SK-N-SH (cell line): Measurements from ENCODE around the gene GRIPAP1. TPM values are rescaled to one million over a fixed set of nuclear protein-coding genes. Genes with fewer than 3 reads are reported as not detected.

Experiments
- CTCF ChIA-PET: fragments of 300-600, 350-600 bp; formaldehyde crosslinking; extraction: SDS; loops from one replicate; lab custom pipeline; 2021; lab: Yijun Ruan, JAX
- POLR2A ChIA-PET: fragments of 350-600 bp; sonication (Branson Sonifier 250); formaldehyde crosslinking; extraction: SDS; loops from one replicate; lab custom pipeline; 2020; ENCODE audit warnings: antibody characterized with exemption, inconsistent platforms; lab: Yijun Ruan, JAX
- DNase-seq: peaks from one replicate; pipeline ENCODE4 v3.0.0; 2012
- H2AFZ ChIP-seq: fragments of 200-600 bp; sonication (generic); 2 replicates; pipeline ENCODE4 v1.8.1; 2016; ENCODE audit warnings: antibody characterized with exemption, mild to moderate bottlenecking, low read depth
- H3F3A ChIP-seq: fragments of 200-600 bp; sonication (generic); replicated peaks from 2 replicates; pipeline ENCODE3; 2016; ENCODE audit warnings: antibody characterized with exemption, mild to moderate bottlenecking; ENCODE audit not compliant: insufficient read depth
- H3K27ac ChIP-seq, 2 experiments: fragments of 200-500 bp in 1 of 2; fragments of 200-600 bp in 1 of 2; sonication (Bioruptor generic) in 1 of 2; sonication (generic), shearing (Covaris generic) in 1 of 2; 2 replicates each; pipeline versions ENCODE4 v1.5.1 to v1.6.1; 2014 to 2016; ENCODE audit warnings: low read depth in 2 of 2, inconsistent platforms in 1 of 2, low read length in 1 of 2, mild to moderate bottlenecking in 1 of 2, mixed read lengths in 1 of 2
- H3K27me3 ChIP-seq: fragments of 200-600 bp; sonication (generic), shearing (Covaris generic); 2 replicates; pipeline ENCODE4 v1.6.1; 2016; ENCODE audit warnings: mixed run types; ENCODE audit not compliant: insufficient read depth
- H3K36me3 ChIP-seq, 2 experiments: fragments of 200-500 bp in 1 of 2; fragments of 200-600 bp in 1 of 2; sonication (Bioruptor generic) in 1 of 2; sonication (generic) in 1 of 2; replicated peaks in 1 of 2; 2 replicates each; pipeline versions ENCODE3 to v1.5.1; 2014 to 2016; ENCODE audit warnings: low read length in 1 of 2, mild to moderate bottlenecking in 1 of 2; ENCODE audit not compliant: insufficient read depth in 2 of 2, control insufficient read depth in 1 of 2
- H3K4me1 ChIP-seq, 2 experiments: fragments of 200-500 bp in 1 of 2; fragments of 200-600 bp in 1 of 2; sonication (Bioruptor generic) in 1 of 2; sonication (generic), shearing (Covaris generic) in 1 of 2; 2 replicates each; pipeline versions ENCODE4 v1.5.1 to v1.6.1; 2014 to 2016; ENCODE audit warnings: low read depth in 1 of 2, low read length in 1 of 2, mixed run types in 1 of 2; ENCODE audit not compliant: insufficient read depth in 2 of 2, control insufficient read depth in 1 of 2
- H3K4me2 ChIP-seq: fragments of 200-600 bp; sonication (generic), shearing (Covaris generic); 2 replicates; pipeline ENCODE4 v1.6.1; 2017; ENCODE audit warnings: mixed run types
- H3K4me3 ChIP-seq, 2 experiments: fragments of 200-500 bp in 1 of 2; fragments of 200-600 bp in 1 of 2; sonication (Bioruptor generic) in 1 of 2; sonication (generic), shearing (Covaris generic) in 1 of 2; 2 replicates each; pipeline versions ENCODE4 v1.5.1 to v1.8.1; 2014 to 2016; ENCODE audit warnings: low read depth in 2 of 2, inconsistent platforms in 1 of 2, low read length in 1 of 2, mild to moderate bottlenecking in 1 of 2, mixed read lengths in 1 of 2, moderate library complexity in 1 of 2
- H3K79me2 ChIP-seq: fragments of 200-600 bp; sonication (generic); 2 replicates; pipeline ENCODE4 v1.8.1; 2017; ENCODE audit warnings: mild to moderate bottlenecking; ENCODE audit not compliant: insufficient read depth
- H3K9ac ChIP-seq: fragments of 200-600 bp; sonication (generic); 2 replicates; pipeline ENCODE4 v1.6.1; 2017; ENCODE audit warnings: mixed run types
- H3K9me2 ChIP-seq: fragments of 200-600 bp; sonication (generic); 2 replicates; pipeline ENCODE4 v1.6.1; 2017; ENCODE audit warnings: mixed run types
- H3K9me3 ChIP-seq: fragments of 200-600 bp; sonication (generic); 2 replicates; pipeline ENCODE4 v1.6.1; 2017; ENCODE audit warnings: mixed run types, mild to moderate bottlenecking, moderate library complexity
- H4K20me1 ChIP-seq: fragments of 200-600 bp; sonication (generic); 2 replicates; pipeline ENCODE4 v1.6.1; 2017; ENCODE audit warnings: mild to moderate bottlenecking, mixed run types; ENCODE audit not compliant: insufficient read depth
- EP300 ChIP-seq, 2 experiments: IDR thresholded peaks; 2 replicates each; pipeline versions ENCODE4 v1.4.0 to v1.6.1; 2012; ENCODE audit warnings: borderline replicate concordance in 1 of 2, low read depth in 1 of 2, low read length in 1 of 2
- GABPA ChIP-seq: IDR thresholded peaks from 2 replicates; pipeline ENCODE4 v1.4.0; 2012; ENCODE audit warnings: low read depth, mild to moderate bottlenecking
- IRF3 ChIP-seq: fragments of 150-350 bp; IDR thresholded peaks from 2 replicates; pipeline ENCODE4 v1.6.1; 2016; ENCODE audit warnings: mild to moderate bottlenecking, low read depth, low read length
- NFIC ChIP-seq: IDR thresholded peaks from 2 replicates; pipeline ENCODE4 v1.4.0; 2012; ENCODE audit warnings: borderline replicate concordance
- PBX3 ChIP-seq: IDR thresholded peaks from 2 replicates; pipeline ENCODE4; 2012
- RAD21 ChIP-seq: IDR thresholded peaks from 2 replicates; pipeline ENCODE4 v1.6.1; 2012; ENCODE audit warnings: mild to moderate bottlenecking, low read length
- RCOR1 ChIP-seq: fragments of 150-350 bp; IDR thresholded peaks from 2 replicates; pipeline ENCODE4 v1.6.1; 2017; ENCODE audit warnings: antibody characterized with exemption, low read length
- SMC3 ChIP-seq: IDR thresholded peaks from 2 replicates; pipeline ENCODE4 v1.6.1; 2012; ENCODE audit warnings: low read depth, low read length, improper control_type of control experiment
- USF1 ChIP-seq: IDR thresholded peaks from 2 replicates; pipeline ENCODE4 v1.4.0; 2012; ENCODE audit warnings: low read depth, borderline replicate concordance
- WGBS: methylation state at CpG from one replicate; pipeline ENCODE4 v1.1.6; 2017; ENCODE audit warnings: low lambda C conversion rate; 5-methylcytosine and 5-hydroxymethylcytosine counted together
- polyA plus RNA-seq, 3 experiments: library from polyadenylated mRNA; depleted of rRNA; stranded (reverse); fragments of >200 nt; gene quantifications; 2 replicates each; pipeline ENCODE4 v1.2.3, GENCODE V29; 2012

Gene GRIPAP1
- polyA plus RNA-seq, 1 of the 3 experiments (the other 2 are of a cell fraction) = 63.6 TPM

- no peak overlapping the region for H3K4me2 ChIP-seq
- H3K4me1 ChIP-seq = peaks cover 0 to 8% of the 10 kb centered on the region in 2 experiments; a peak in 2 of 4 replicates
- no peaks in the 10 kb centered on the region for H3F3A ChIP-seq
- peaks cover 17% of the 10 kb centered on the region; the same call in 1 of the 2 replicates for H3K79me2 ChIP-seq
- no peak overlapping the region for H3K27ac ChIP-seq
- DNase-seq = no peak
- no peaks in the 10 kb centered on the region for H3K9me2 ChIP-seq
- POLR2A ChIA-PET = no interaction called here
- H3K9me3 ChIP-seq = no peaks in the 10 kb centered on the region
- no peak overlapping the region for H3K4me3 ChIP-seq
- no peak overlapping the region for H3K9ac ChIP-seq
- H3K36me3 ChIP-seq = peaks cover 27 to 31% of the 10 kb centered on the region in 2 experiments
- no peaks in the 10 kb centered on the region for H3K27me3 ChIP-seq
- no peaks in the 10 kb centered on the region for H4K20me1 ChIP-seq
- 97% methylated on average over 4 of the region's 5 CpGs for WGBS
- H2AFZ ChIP-seq = no peak overlapping the region
- CTCF ChIA-PET = interaction anchor here (1.2 to 1.6 kb wide), 2 partner anchors 11 to 27 kb away, joined by 3 to 5 read pairs; partner anchors contain the start of gene KCND1
- no peak for TF ChIP-seq RCOR1
Observed at GRCh38 chrX:48999030-48999429, 3.0 kb downstream of the GRIPAP1 start.

GRCh38 chrX:48998391-48998790 is 3.7 kb downstream of the GRIPAP1 start:
- TF ChIP-seq USF1 (no peak), RAD21 (no peak), GABPA (no peak), IRF3 (no peak), NFIC (no peak), EP300 (IDR thresholded peaks at IDR 0.05; ENCODE audit: borderline replicate concordance in 1 of 2, low read depth in 1 of 2, low read length in 1 of 2) (no peak), SMC3 (no peak), PBX3 (no peak)
- POLR2A ChIA-PET = no interaction called here
- no peak overlapping the region for H3K4me2 ChIP-seq
- CTCF ChIA-PET = interaction anchor here (1.2 to 1.6 kb wide), 3 partner anchors 10 to 26 kb away, joined by 3 to 5 read pairs (median 3); partner anchors contain the start of gene KCND1
- H3K4me1 ChIP-seq = peaks cover 0 to 8% of the 10 kb centered on the region in 2 experiments; a peak in 2 of 4 replicates
- H3K27ac ChIP-seq = no peak overlapping the region
- peaks cover 17% of the 10 kb centered on the region; the same call in 1 of the 2 replicates for H3K79me2 ChIP-seq
- no peaks in the 10 kb centered on the region for H3F3A ChIP-seq
- H3K9me3 ChIP-seq = no peaks in the 10 kb centered on the region
- peaks cover 28 to 31% of the 10 kb centered on the region in 2 experiments for H3K36me3 ChIP-seq
- DNase-seq = no peak
- no peaks in the 10 kb centered on the region for H3K9me2 ChIP-seq
- H3K27me3 ChIP-seq = no peaks in the 10 kb centered on the region
- no peaks in the 10 kb centered on the region for H4K20me1 ChIP-seq
- 90% methylated on average over 4 of the region's 4 CpGs for WGBS
- no peak overlapping the region for H2AFZ ChIP-seq
- no peak overlapping the region for H3K4me3 ChIP-seq
- no peak overlapping the region for H3K9ac ChIP-seq
